Keratinocyte (primary cell): ENCODE results near the gene PRMT1. TPM values are rescaled to one million over a fixed set of nuclear protein-coding genes. Genes with fewer than 3 reads are reported as not detected.

ENCODE experiments used
- DNase-seq: peaks from one replicate; pipeline ENCODE4 v3.0.0-alpha.2; 2011; ENCODE audit warnings: low read depth, missing footprints, low spot score
- FAIRE-seq: peaks from 2 replicates; lab custom pipeline; 2011; peaks lifted over from hg19 to GRCh38; lab: Jason Lieb, UNC
- H2AFZ ChIP-seq: 2 replicates; pipeline ENCODE4 v1.6.0; 2012; ENCODE audit warnings: low read length, control low read depth, inconsistent platforms; ENCODE audit not compliant: control insufficient read depth
- H3K27ac ChIP-seq: 2 replicates; pipeline ENCODE4 v1.5.1; 2011; ENCODE audit warnings: low read length; ENCODE audit not compliant: control insufficient read depth, insufficient read depth
- H3K27me3 ChIP-seq: 3 replicates; pipeline ENCODE4 v1.6.0; 2011; ENCODE audit warnings: low read length; ENCODE audit not compliant: control insufficient read depth, insufficient read depth; ENCODE audit errors: extremely low read depth
- H3K36me3 ChIP-seq, 2 experiments: 2 replicates in 1 of 2; 3 replicates in 1 of 2; pipeline ENCODE4 v1.5.1; 2011; ENCODE audit warnings: low read length in 2 of 2, mild to moderate bottlenecking in 1 of 2; ENCODE audit not compliant: control insufficient read depth in 2 of 2, insufficient read depth in 2 of 2; ENCODE audit errors: extremely low read depth in 1 of 2
- H3K4me1 ChIP-seq: 3 replicates; pipeline ENCODE4 v1.5.1; 2011; ENCODE audit warnings: low read length; ENCODE audit not compliant: control insufficient read depth, insufficient read depth; ENCODE audit errors: extremely low read depth
- H3K4me2 ChIP-seq: 3 replicates; pipeline ENCODE4 v1.6.0; 2011; ENCODE audit warnings: low read depth, low read length; ENCODE audit not compliant: control insufficient read depth, insufficient read depth; ENCODE audit errors: extremely low read depth
- H3K4me3 ChIP-seq, 3 experiments: fragments of 200-600 bp in 1 of 3; sonication (generic) in 1 of 3; 2 replicates in 2 of 3; 3 replicates in 1 of 3; pipeline ENCODE4 v1.5.1; 2011 to 2016; ENCODE audit warnings: low read length in 3 of 3, mild to moderate bottlenecking in 3 of 3, control low read depth in 2 of 3, inconsistent platforms in 1 of 3, low read depth in 1 of 3, mixed read lengths in 1 of 3, mixed run types in 1 of 3, moderate library complexity in 1 of 3; ENCODE audit not compliant: control insufficient read depth in 2 of 3, insufficient read depth in 2 of 3; ENCODE audit errors: extremely low read depth in 1 of 3
- H3K79me2 ChIP-seq: 2 replicates; pipeline ENCODE4 v1.6.0; 2012; ENCODE audit warnings: low read length; ENCODE audit not compliant: control insufficient read depth, insufficient read depth
- H3K9ac ChIP-seq: 3 replicates; pipeline ENCODE4 v1.6.0; 2011; ENCODE audit warnings: low read length; ENCODE audit not compliant: control insufficient read depth, insufficient read depth; ENCODE audit errors: extremely low read depth
- H3K9me1 ChIP-seq: 3 replicates; pipeline ENCODE4 v1.6.0; 2011; ENCODE audit warnings: low read length; ENCODE audit not compliant: control insufficient read depth, insufficient read depth; ENCODE audit errors: extremely low read depth
- H3K9me3 ChIP-seq: 2 replicates; pipeline ENCODE4 v1.5.1; 2012; ENCODE audit warnings: low read depth, low read length; ENCODE audit not compliant: control insufficient read depth
- H4K20me1 ChIP-seq: 3 replicates; pipeline ENCODE4 v1.6.0; 2011; ENCODE audit warnings: low read length; ENCODE audit not compliant: control insufficient read depth, insufficient read depth; ENCODE audit errors: extremely low read depth
- EZH2 ChIP-seq: IDR thresholded peaks from one replicate; pipeline ENCODE4 v1.6.1; 2012; ENCODE audit warnings: inconsistent platforms, mild to moderate bottlenecking, low read length, moderate library complexity
- dilution Hi-C: fragments of 300-500 bp; cut with MboI; formaldehyde crosslinking; loops from one replicate; pipeline ENCODE4 v1.7.0; 2020; ENCODE audit warnings: low sequenced_read_pairs; ENCODE audit not compliant: extremely low pct_ligation_motif_present
- polyA plus RNA-seq, 5 experiments: library from polyadenylated mRNA; depleted of rRNA in 3 of 5; stranded (reverse) in 3 of 5; stranded (forward) in 1 of 5; unstranded in 1 of 5; fragments of >200 nt; gene quantifications; 1 replicate in 1 of 5; 2 replicates in 3 of 5; 3 replicates in 1 of 5; pipeline versions ENCODE4 v1.2.1 to v1.2.3, GENCODE V29; 2011 to 2012; ENCODE audit warnings: missing spikeins in 2 of 5, low read depth in 1 of 5, low replicate concordance in 1 of 5
- TF ChIP-seq, protein P1 (sequence below), 3 experiments: IDR thresholded peaks in 1 of 3; conservative IDR thresholded peaks in 1 of 3; optimal IDR thresholded peaks in 1 of 3; 2 replicates in 2 of 3; 3 replicates in 1 of 3; pipeline versions ENCODE3 to v1.5.1; 2011; ENCODE audit warnings: low read length in 3 of 3, mild to moderate bottlenecking in 3 of 3, moderate library complexity in 2 of 3, control low read depth in 1 of 3, inconsistent platforms in 1 of 3; ENCODE audit not compliant: insufficient read depth in 2 of 3; ENCODE audit errors: extremely low read depth in 1 of 3

PRMT1 gene
- polyA plus RNA-seq, 1 donor (not counting 4 experiments of a cell fraction or from before 2014, with no cell fraction given): 280 TPM

- FAIRE-seq: no peak
- H3K36me3 ChIP-seq: peaks cover 54 to 56% of the 10 kb centered on the region in 2 experiments
Measured at GRCh38 chr19:49657493-49658138, 19.5 kb upstream of the PRMT1 start.

GRCh38 chr19:49658139-49658517, 18.9 kb upstream of the PRMT1 start:
- Histone ChIP-seq H3K9me3 (no peaks in the 10 kb centered on the region), H3K36me3 (peaks cover 53 to 55% of the 10 kb centered on the region in 2 experiments), H3K4me1 (peaks cover 1% of the 10 kb centered on the region), H3K4me2 (no peak overlapping the region), H4K20me1 (peaks cover 4% of the 10 kb centered on the region), H3K9ac (no peak overlapping the region), H2AFZ (no peak overlapping the region), H3K79me2 (peaks cover 17% of the 10 kb centered on the region), H3K9me1 (no peaks in the 10 kb centered on the region), H3K4me3 (no peak overlapping the region), H3K27me3 (no peaks in the 10 kb centered on the region), H3K27ac (no peak overlapping the region)
- dilution Hi-C loops: no loop called here
- FAIRE-seq: no peak
- TF ChIP-seq, protein P1, sequence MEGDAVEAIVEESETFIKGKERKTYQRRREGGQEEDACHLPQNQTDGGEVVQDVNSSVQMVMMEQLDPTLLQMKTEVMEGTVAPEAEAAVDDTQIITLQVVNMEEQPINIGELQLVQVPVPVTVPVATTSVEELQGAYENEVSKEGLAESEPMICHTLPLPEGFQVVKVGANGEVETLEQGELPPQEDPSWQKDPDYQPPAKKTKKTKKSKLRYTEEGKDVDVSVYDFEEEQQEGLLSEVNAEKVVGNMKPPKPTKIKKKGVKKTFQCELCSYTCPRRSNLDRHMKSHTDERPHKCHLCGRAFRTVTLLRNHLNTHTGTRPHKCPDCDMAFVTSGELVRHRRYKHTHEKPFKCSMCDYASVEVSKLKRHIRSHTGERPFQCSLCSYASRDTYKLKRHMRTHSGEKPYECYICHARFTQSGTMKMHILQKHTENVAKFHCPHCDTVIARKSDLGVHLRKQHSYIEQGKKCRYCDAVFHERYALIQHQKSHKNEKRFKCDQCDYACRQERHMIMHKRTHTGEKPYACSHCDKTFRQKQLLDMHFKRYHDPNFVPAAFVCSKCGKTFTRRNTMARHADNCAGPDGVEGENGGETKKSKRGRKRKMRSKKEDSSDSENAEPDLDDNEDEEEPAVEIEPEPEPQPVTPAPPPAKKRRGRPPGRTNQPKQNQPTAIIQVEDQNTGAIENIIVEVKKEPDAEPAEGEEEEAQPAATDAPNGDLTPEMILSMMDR (optimal IDR thresholded peaks at IDR 0.05 in 1 of 3, IDR thresholded peaks at IDR 0.05 in 1 of 3, conservative IDR thresholded peaks at IDR 0.05 in 1 of 3; ENCODE audit: extremely low read depth in 1 of 3, insufficient read depth in 2 of 3, low read length in 3 of 3): no peak
- TF ChIP-seq EZH2: no peak
- DNase-seq: no peak

More at GRCh38 chr19:49657493-49658138, 19.5 kb upstream of the PRMT1 start:
- Histone ChIP-seq H3K9ac (no peak overlapping the region), H3K79me2 (peaks cover 16% of the 10 kb centered on the region), H3K9me3 (no peaks in the 10 kb centered on the region), H4K20me1 (peaks cover 3% of the 10 kb centered on the region), H3K27me3 (no peaks in the 10 kb centered on the region), H3K27ac (no peak overlapping the region), H3K4me1 (no peaks in the 10 kb centered on the region), H3K4me2 (no peak overlapping the region), H2AFZ (no peak overlapping the region), H3K4me3 (no peak overlapping the region), H3K9me1 (no peaks in the 10 kb centered on the region)
- dilution Hi-C loops: no loop called here
- DNase-seq: no peak
- TF ChIP-seq, protein P1 (optimal IDR thresholded peaks at IDR 0.05 in 1 of 3, IDR thresholded peaks at IDR 0.05 in 1 of 3, conservative IDR thresholded peaks at IDR 0.05 in 1 of 3; ENCODE audit: extremely low read depth in 1 of 3, insufficient read depth in 2 of 3, low read length in 3 of 3): no peak
- TF ChIP-seq EZH2: no peak
